Neural cell (in vitro differentiated cells): ENCODE measurements around the gene GSTA3.

Experiments
- CTCF ChIP-seq: fragments of 450-650 bp; IDR thresholded peaks from 2 replicates; pipeline ENCODE4 v1.5.1; 2014; ENCODE audit warnings: antibody characterized with exemption, mild to moderate bottlenecking, moderate library complexity; ENCODE audit not compliant: poor library complexity, severe bottlenecking
- EZH2 ChIP-seq: fragments of 200-600, 300-800 bp; shearing (Covaris generic), sonication (generic); IDR thresholded peaks from 2 replicates; pipeline ENCODE4 v1.6.1; 2014; ENCODE audit warnings: antibody characterized with exemption, low read length, borderline replicate concordance, mild to moderate bottlenecking; ENCODE audit not compliant: insufficient read depth, poor library complexity, severe bottlenecking
- SMC3 ChIP-seq: fragments of 450-650 bp; conservative IDR thresholded peaks from 2 replicates; pipeline ENCODE4 v1.6.1; 2014; ENCODE audit warnings: antibody characterized with exemption, mild to moderate bottlenecking, moderate library complexity; ENCODE audit not compliant: poor library complexity

- TF ChIP-seq CTCF (no peak), EZH2 (no peak), SMC3 (no peak)
These were observed 5.0 kb upstream of the GSTA3 start for GRCh38 chr6:52914516-52914915.
